OCI-LY1 (cell line): ENCODE results near the gene ELF2.

Source experiments
- CTCF ChIP-seq: fragments of 200-600 bp; sonication (generic), shearing (Covaris generic); IDR thresholded peaks from 2 replicates; pipeline ENCODE4 v1.5.1; 2017; ENCODE audit warnings: mild to moderate bottlenecking, antibody characterized with exemption, low read length, moderate library complexity, mixed read lengths
- EZH2 ChIP-seq: fragments of 200-600 bp; sonication (generic), shearing (Covaris generic); IDR thresholded peaks from 2 replicates; pipeline ENCODE4 v1.8.0; 2017; ENCODE audit warnings: borderline replicate concordance, mixed run types, mild to moderate bottlenecking, antibody characterized with exemption, low read length, moderate library complexity, mixed read lengths

- no peak for TF ChIP-seq CTCF
- TF ChIP-seq EZH2, result no peak
Measured at GRCh38 chr4:139077567-139078355, 99.3 kb downstream of the ELF2 start.
